Activated T-cell treated with anti-CD3 and anti-CD28 coated beads, Interleukin-2, amount 50 U/mL, for 1 hour (primary cell): ENCODE results near the gene COL4A4.
"Not testable (repeated sequence)": the region's sequence is repeated elsewhere in the genome, so short reads cannot be mapped to it uniquely, and the experiment has no call there.

Experiments
- DNase-seq: peaks from one replicate; pipeline ENCODE4 v3.0.0-alpha.2; 2020

The COL4A4 gene

DNA sequence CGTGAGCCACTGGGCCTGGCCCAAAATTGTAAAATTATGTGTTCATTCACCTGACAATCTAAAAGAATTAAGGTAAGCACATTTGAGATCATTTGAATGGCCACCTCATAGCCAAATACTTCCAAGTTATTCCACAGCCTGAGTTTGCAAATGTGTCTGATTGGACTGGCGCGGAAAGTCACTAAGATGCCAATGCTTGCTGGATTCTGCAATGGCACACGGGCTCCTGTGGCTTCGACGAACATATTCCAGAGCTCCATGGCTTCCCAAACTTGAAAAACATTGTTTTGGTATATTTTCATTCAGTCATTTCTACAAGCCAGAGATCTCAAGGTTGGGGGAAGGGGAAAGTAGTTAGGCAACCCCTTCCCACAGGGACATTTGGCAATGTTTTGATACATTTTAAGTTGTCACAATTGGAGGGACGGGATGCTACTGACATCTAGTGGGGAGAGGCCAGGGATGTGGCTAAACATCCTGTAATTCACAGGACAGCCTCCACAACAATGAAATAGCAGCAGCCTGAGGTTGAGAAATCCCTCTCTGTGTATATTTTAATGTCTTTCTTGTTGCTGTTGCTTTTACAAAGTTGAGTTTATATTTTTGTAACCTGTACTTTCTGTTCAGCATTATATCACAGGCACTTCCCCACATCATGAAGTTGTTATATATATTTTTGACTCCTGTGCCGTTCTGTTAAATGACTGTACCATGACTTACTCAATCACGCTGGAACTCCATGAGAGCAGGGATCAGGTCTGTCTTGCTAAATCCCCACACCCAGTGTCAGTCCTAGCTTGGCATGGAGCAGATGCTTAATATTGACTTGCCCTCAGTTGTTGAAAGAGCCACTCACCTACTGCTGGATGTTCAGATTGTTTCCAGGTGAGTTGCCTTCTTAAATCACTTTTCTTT lies 56.9 kb downstream of the COL4A4 start:
- DNase-seq: peak; percentile 23

- no peak for DNase-seq
Measured at GRCh38 chr2:227103583-227103982, 60.4 kb downstream of the COL4A4 start.

- no peak for DNase-seq
Measured at GRCh38 chr2:227099340-227099739, 64.7 kb downstream of the COL4A4 start.

DNA sequence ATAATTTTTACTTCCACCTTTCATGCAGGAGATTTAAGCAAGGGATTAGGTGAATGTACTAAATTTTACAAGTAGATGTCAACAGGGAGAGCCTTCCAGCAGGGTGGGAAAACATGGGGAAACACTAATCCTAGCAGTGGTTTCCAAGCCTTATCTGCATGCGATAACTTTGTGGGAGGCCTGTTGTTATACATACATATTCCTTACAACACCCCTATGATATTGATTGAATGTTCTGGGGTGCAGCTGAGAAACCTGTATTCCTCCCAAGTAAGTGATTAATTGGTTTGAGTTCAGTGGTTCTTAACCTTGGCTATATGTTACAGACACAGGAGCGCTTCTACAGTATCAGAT lies 65.9 kb downstream of the COL4A4 start:
- DNase-seq: no peak

GRCh38 chr2:227097495-227098161 lies 66.4 kb downstream of the COL4A4 start:
- DNase-seq: no peak

DNA sequence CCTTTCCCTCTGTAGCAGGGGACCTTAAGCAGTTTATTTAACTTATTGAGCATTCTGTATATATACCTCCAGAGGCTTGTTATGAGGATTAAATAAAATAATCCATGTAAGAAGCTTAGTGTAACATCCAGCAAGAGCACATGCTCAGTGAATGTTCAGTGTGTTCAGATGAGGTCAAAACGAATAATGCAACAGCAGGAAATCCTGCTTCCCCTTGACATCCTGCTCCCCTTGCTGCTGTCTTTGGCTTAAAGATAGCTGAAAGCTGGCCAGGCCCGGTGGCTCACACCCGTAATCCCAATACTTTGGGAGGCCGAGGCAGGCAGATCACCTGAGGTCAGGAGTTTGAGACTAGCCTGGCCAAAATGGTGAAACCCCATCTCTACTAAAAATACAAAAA lies 68.7 kb downstream of the COL4A4 start:
- no peak for DNase-seq

- DNase-seq: no peak
Measured at GRCh38 chr2:227082286-227082685, 81.7 kb downstream of the COL4A4 start.

GRCh38 chr2:227079726-227080125 lies 84.3 kb downstream of the COL4A4 start:
- DNase-seq: no peak

GRCh38 chr2:227065065-227065464 lies 98.9 kb downstream of the COL4A4 start:
- DNase-seq: not testable (repeated sequence)

- no peak for DNase-seq
Measured at GRCh38 chr2:227058888-227059399, 105.1 kb downstream of the COL4A4 start.

GRCh38 chr2:227057743-227058447 lies 106.1 kb downstream of the COL4A4 start:
- DNase-seq: no peak

- no peak for DNase-seq
Measured at GRCh38 chr2:227057060-227057459, 106.9 kb downstream of the COL4A4 start.

GRCh38 chr2:227054006-227054405 lies 110.0 kb downstream of the COL4A4 start:
- no peak for DNase-seq

DNA sequence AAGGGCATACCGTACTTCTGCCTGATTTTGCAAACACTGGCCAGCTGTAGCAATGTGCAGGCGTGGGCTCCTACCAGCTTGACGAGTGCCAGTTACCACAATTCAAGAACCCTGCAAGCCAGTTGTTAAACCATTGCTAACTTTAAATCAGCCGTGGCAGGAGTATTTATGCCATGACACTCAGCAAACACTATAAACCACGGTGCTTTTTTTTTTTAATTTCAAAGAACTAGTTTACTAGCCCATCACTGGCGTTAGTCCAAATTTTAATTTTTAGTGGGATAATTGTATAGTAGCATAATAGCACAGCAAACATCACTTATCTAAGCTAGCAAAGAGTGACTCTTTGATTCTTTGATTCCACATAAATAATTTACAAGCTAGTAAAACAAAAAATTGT lies 111.1 kb downstream of the COL4A4 start:
- no peak for DNase-seq

DNA sequence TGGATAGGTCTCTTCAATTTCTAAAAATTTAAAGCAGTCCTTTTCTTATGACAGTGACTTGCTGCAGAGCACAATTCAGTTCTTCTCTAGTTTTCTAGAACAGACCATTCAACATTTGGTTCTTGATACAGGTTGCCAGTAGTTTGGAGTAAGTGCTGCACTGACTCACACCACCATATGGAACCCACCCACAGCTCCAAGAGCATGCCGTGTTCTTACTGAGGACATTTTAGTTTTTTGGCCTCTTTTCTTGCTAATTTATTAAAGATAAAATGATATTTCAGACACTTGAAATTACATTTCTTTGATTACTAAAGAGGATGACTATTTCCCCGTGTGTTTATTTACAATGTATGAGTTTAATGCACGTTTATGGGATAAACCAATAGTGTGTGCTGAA lies 120.0 kb downstream of the COL4A4 start:
- DNase-seq: no peak

DNA sequence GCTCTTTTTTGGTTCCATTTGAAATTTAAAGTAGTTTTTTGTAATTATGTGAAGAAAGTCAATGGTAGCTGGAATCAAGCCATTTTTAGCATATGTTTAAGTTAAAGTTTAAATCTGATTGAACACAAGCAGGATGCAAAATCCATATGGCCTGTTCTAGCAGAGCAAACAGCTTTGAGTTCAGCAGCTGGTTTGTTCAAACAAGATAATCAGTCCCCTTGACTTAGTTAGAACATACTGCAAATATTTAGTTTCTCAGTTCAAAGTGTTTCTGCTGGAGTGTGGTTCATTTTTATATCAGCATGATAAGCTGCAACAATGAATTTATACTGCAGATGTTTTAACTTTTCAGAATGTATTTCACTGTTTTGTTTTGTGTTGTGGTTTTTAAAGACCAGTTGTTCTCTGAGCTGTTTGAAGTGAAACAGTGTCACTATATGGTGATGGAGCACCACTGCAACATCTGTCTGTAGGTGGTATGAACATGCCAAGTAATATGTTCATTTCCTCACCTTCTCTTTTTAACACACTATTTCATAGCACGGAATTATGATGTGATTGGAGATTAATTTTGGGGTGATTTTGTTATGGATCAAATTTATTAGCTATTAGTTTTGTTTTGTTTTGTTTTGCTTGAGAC lies 125.3 kb downstream of the COL4A4 start:
- no peak for DNase-seq

DNA sequence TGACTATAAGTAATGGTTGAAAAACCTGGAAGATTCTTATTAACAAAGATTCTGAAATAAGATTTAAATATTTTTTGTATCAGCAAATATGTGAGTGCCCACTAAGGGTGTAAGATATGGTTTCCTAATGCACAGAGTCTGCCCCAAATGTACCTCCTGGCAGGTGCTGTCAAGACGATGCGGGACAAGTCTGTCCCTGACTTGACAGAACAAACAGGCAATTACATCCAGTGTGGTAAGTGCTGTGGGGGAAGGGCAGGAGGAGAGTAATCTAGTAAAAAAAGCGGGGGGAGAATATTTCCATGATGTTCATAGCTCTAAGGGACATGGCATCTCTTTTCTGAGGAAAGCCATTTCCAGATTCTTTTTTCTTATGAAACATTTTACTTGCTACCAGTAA lies 127.5 kb downstream of the COL4A4 start:
- DNase-seq: no peak

DNA sequence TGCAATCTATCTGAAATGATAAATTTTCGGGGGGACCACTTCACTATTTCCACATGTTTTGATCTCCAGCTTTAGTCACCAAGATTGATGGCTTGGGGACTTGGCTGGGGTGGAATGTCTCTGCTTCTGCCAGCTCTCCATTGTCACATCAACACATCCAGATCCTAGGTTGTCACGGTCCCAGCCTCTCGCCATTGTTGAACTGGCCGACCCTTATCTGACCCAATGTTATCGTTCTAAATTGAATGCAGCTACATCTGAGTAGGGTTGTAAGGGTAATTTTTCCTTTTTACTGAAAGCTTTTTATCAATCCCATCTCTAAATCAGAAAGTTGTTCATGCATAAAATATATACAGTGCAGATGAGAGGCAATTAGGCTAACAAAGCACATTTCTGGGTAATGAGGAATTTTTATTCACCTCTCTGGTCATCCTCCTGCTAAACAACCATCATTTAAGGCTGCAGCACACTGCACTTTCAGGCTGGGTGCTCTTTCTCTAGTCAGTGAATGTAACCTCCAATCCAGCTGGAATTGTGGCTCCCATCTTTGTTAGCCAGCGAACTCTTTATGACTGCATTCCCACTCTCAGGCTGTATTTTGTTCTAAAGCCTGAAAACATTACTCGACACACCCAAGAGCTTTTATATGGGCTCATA lies 128.2 kb downstream of the COL4A4 start:
- no peak for DNase-seq

DNA sequence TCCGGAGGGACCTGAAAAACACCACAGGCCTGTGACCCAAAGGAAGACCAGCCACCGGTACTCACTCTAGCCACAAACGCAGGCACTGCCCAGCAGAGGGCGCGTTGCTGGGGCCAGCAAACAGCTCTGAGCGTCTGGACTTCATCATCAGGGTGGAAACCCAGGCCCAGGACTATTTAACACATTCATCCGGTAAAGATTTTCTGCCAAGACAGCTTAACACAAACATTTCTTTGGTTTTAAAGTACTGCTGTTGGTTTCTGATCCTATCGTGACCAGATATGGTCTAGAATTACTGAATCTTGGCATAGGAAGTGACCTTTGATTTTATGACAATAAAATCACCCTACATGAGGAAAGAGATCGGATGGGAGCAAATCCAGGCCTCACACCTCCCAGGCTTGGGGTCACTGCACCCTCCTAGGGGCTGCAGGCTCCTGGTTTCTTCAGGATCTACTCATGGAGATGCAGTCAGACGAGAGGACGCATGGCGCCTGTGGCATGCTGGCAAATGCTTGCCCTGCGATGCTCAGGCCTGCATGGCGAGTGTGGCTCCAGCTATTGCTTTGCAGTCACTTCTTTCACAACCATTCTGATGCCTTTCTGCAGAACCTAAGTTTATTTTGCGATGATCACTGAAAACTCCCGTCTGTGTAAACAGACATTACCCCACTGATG lies 130.4 kb downstream of the COL4A4 start:
- DNase-seq: no peak

- no peak for DNase-seq
Measured at GRCh38 chr2:227031379-227031778, 132.6 kb downstream of the COL4A4 start.

- no peak for DNase-seq
Measured at GRCh38 chr2:227030789-227031188, 133.2 kb downstream of the COL4A4 start.
